CD4-positive, alpha-beta T cell treated with Interleukin-2 at 100 ng/mL for 4 hours (primary cell): Measurements from ENCODE around the gene EZH2.

Experiments
- DNase-seq: peaks from one replicate; pipeline ENCODE4 v3.0.0-alpha.2; 2020; ENCODE audit warnings: low spot score

Gene EZH2

DNA sequence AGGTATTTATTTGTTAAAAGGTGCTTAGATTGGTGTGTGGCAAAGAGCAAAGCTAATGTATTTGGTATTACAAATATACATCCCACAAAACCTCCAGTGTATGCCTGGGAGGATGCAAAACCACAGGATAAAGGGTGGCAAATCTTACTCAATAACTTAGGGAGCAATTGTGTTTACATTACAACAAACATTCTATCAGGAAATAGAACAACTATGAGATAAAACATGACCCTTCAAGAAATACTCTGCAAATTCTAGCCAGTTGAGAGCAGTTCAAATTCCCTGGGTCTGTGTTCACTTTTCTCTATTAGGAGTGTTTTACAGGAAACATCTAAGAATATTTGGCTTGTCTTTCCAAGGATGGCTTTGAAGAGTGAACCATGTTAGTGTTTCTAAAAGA is 120.5 kb downstream of the EZH2 start:
- DNase-seq: no peak

DNA sequence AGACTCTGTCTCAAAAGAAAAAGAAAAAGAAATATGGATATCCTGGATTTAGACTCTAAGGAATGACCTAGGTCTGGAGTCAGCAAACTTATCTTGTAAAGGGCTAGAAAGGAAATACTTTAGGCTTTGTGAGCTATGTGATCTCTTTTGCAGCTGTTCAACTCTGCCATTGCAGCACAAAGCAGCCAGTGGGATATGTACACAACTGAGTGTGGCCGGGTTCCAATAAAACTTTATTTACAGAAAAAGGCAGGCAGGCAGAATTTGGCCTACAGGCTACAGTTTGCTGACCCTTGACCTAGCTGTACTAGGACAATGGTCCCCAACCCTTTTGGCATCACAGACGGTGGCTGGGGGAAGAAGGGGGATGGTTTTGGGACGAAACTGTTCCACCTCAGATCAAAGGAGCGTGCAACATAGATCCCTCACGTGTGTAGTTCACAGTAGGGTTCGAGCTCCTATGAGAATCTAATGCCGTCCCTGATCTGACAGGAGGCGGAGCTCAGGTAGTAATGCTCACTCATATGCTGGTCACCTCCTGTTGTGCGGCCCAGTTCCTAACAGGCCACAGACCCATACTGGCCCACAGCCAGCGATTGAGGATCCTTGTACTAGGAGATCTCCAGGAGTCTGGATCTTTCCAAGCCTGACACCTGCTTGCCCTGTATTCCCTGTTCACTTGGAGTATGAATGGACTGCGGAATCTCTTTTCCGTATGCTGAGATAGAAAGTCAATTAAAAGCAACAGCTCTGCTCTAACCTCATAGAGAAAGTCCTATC is 122.4 kb downstream of the EZH2 start:
- no peak for DNase-seq
